HG03439 (cell line): ENCODE data around the gene RASSF7.

Experiments used
- ATAC-seq: cut with Tn5 transposase; IDR thresholded peaks from one replicate; pipeline ENCODE4 v1.9.1; 2021; ENCODE audit warnings: mild to moderate bottlenecking, moderate library complexity; ENCODE audit not compliant: unreplicated experiment

Gene RASSF7

DNA sequence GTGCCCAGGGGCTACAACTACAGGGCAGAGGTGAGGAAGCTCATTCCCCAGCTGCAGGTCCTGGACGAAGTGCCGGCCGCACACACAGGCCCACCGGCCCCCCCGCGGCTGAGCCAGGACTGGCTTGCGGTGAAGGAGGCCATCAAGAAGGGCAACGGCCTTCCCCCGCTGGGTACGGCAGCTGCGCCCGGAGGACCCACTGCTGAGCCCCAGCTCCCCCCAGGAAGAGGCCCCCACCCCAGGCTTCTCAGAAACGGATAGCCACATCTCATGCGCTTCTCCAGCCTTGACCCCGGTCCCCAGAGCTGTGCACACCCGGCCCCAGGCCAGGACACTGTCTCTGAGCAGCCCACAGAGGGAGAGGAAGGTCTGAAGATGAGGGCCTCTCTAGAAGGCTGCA is 9.6 kb upstream of the RASSF7 start:
- no peak for ATAC-seq

DNA sequence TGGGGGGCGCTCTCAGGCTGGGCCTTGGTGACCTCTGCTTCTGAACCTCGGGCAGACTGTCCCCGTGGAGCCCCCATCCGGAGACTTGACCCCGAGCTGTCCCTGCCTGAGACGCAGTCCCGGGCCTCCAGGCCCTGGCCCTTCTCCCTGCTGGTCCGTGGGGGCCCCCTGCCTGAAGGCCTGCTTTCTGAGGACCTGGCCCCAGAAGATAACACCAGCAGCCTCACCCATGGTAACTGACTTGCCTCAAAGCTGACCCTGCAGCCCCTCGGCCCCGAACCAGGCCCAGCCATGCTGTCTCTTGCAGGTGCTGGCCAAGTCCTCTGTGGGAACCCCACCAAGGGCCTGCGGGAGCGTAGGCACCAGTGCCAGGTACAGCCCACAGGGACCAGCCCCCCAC is 9.2 kb upstream of the RASSF7 start:
- no peak for ATAC-seq

DNA sequence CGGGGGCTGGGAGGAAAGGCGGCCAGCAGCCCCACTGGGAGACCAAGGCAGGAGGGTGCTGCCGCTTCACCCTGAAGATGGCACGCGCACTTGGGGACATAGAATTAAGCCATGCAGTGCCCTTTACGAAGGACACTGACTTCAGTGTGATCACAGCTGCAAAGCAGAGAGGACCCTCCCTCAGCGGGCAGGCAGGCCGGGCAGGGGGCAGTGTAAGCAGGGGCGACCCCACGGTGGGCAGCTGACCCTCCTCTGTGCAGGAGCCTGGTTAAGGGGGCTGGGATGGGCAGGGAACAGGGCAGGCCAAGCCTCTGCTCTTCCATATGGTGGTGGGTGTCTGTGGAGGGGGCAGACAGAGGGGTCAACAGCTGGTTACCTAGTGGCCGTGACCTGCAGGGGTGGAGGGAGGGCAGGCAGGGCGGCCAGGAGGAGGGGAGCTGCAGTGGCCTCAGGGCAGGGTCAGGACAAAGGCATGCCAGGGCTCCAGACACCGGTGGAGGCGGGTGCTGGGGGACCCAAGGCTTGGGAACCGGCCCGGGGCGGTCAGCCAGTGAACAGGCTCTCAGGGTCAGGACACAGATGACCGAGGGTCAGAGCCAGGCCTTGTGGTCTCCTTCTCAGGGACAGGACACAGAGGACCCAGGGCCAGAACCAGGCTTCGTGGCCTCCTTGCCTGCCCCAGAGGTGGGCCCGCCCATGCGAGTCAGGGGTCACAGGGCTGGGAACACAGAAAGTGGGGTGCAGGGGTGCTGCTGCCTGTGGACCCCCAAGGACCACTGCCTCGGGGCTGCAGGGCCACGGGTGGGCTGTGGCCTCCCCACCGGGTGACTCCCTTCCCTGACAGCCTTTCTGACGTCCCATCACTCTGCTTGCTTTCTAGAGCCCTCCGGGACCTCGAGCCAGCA is 7.4 kb upstream of the RASSF7 start:
- no peak for ATAC-seq

GRCh38 chr11:553988-554340 is 6.8 kb upstream of the RASSF7 start:
- ATAC-seq = no peak

DNA sequence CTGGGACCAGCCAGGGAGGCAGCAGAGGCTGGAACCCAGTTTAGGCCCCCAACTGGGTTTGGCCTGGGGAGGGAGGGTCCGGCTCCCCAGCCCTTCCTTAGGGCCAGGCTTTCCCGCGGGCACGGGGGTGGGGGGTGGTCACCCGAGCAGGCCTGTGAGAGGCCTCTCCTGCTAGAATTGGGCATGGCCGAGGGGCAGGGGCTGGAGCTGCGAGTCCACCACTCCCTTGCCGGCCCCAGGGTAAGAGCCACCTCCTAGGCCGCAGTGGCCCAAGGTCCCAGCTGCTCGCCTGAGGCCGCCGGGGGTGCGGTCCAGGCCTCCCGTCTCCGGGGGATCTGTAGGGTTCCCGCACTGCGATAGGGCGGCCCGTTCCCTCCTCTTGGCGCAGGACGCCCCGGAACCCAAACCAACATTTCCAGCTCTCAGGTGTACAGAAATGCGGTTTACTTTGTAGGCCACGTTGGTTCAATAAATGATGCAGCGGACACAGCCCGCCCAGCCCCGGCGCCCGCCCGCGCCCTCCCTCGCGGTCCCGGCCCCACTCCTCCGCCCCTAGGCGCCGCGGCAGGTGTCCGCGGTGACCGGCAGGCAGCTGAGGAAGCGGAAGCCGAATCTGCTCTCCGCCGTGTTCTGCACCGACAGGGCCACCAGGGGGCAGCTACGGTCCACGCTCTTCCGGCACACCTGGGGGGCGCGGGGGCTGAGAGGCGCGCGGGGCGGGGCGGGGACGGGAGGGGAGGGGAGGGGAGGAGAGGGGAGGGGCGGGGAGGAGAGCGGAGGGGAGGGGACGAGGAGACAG is 6.1 kb upstream of the RASSF7 start:
- no peak for ATAC-seq

- no peak for ATAC-seq
Observed at GRCh38 chr11:555227-555779, 5.5 kb upstream of the RASSF7 start.

- no peak for ATAC-seq
Observed at GRCh38 chr11:555780-556661, 4.7 kb upstream of the RASSF7 start.

GRCh38 chr11:556662-557256 is 4.0 kb upstream of the RASSF7 start:
- no peak for ATAC-seq

DNA sequence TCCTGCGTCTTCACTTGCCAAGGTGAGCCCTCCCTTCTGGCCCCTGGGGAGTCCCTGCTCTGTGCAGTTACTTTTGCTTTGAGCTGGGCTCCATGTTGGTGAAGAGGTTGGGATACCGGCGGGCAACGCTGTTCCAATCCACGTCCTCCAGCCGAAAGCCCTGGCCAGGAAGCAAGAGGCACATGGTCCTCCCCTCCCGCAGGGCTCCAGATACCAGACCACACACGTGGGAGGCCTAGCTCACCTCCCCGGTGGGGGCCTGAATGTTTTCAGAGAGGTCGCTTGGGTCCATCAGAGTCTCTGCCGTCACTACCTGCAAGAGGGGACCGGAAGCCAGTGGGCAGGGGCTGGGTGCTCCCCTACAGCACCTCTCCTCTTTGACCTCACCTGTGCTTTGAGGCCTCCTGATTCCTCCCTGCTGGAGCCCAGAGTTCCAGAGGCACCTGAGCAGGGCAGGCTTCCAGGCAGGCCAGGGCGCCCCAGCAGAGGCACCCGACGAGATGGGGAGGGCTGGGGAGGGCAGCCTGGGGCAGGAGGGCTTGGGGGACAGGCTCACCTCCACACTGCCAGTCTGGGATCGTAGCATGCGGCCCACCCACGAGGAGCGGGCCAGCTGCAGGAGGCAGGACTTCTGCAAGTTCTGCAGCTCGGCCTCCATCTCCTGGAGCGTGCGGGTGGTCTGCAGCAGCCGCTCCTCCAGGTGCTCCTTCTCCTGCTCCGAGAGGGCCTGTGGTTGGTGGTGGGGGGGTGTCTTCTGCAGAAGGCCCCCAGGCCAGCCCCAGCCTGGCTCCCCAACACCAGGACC is 3.2 kb upstream of the RASSF7 start:
- no peak for ATAC-seq

DNA sequence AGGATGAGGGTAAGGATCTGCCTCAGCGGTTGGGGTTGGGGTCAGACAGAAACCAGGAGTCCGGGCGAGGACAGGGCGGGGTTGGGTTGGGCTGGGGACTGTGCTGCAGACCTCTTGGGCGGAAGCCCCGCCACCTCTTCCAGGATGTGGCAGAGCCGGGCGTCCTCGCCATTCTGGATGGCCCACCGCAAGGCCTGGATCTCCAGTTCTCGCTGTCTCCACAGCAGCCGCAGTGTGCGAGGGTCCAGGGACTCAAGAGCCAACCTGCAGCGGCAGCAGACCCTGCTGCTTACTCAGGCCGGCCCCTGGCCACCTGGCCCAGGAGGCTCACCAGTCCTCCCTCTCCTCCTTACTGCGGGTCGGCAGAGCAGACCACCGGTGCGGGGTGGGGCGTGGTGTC is 2.3 kb upstream of the RASSF7 start:
- no peak for ATAC-seq

- no peak for ATAC-seq
Observed at GRCh38 chr11:559020-559620, 1.6 kb upstream of the RASSF7 start.

DNA sequence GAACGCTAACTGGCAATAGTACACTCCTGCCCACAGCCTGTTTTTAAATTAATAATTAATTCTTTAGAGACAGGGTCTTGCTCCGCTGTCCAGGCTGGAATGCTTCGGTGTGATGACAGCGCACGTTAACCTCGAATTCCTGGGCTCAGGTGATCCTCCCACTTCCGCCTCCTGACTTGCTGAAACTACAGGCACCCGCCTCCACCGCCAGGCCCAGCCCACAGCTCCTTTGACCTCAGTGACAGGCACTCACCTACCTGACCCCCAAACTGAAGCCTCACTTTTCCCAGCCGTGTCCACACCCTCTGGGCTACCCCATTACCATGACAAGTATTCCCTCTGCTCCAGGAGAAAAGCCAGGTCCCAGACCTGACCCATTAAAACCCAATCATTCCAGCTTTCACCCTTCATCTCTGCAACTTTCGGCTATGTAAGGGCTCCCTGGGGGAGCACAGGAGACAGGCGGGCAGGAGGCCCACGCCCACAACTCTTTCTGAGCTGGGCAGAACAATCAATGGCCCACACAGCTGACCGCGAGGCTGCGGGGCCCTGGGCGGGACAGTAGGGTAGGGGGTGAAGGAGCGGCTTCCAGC is 962 bp upstream of the RASSF7 start:
- ATAC-seq = no peak

DNA sequence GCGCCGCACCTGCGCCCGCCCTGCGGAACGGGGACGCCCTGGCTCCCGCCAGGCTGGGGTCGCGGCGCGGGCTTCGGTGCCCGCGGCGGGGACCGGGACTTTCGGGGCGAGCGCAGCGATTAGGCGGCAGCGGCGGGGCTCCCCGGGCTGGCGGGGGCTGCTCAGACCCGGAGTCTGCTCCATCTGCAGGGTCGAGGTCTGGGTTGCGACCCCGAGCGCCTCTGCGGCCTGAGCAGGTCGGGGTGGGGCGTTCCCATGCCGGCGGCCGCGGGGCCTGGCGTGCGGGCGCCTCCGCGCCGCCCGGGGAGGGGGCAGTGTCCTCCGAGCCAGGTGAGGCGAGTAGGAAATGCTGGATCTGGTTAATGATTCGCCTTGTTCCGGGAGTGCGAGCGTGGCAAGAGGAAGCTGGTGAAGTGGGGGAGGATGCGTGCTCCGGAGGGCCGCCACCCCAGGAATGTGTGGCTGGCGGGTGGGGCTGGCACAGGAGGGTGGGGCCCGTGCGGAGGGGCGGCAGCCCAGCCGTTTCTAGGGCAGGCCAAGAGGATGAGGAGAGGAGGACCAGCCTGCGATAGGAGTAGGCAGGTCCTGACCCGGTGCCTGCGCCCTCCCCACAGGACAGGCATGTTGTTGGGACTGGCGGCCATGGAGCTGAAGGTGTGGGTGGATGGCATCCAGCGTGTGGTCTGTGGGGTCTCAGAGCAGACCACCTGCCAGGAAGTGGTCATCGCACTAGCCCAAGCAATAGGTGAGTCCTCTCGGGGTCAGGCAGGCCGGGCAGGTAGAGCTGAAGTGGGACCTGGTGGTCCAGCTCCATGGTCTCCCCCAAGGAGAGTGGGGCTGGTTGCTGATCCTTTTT is 606 bp downstream of the RASSF7 start:
- peak; percentile 4 for ATAC-seq

DNA sequence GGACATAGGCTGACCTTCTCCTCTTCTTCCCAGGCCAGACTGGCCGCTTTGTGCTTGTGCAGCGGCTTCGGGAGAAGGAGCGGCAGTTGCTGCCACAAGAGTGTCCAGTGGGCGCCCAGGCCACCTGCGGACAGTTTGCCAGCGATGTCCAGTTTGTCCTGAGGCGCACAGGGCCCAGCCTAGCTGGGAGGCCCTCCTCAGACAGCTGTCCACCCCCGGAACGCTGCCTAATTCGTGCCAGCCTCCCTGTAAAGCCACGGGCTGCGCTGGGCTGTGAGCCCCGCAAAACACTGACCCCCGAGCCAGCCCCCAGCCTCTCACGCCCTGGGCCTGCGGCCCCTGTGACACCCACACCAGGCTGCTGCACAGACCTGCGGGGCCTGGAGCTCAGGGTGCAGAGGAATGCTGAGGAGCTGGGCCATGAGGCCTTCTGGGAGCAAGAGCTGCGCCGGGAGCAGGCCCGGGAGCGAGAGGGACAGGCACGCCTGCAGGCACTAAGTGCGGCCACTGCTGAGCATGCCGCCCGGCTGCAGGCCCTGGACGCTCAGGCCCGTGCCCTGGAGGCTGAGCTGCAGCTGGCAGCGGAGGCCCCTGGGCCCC is 1.4 kb downstream of the RASSF7 start:
- no peak for ATAC-seq

- ATAC-seq = no peak
Observed at GRCh38 chr11:563066-563811, 2.5 kb downstream of the RASSF7 start.

DNA sequence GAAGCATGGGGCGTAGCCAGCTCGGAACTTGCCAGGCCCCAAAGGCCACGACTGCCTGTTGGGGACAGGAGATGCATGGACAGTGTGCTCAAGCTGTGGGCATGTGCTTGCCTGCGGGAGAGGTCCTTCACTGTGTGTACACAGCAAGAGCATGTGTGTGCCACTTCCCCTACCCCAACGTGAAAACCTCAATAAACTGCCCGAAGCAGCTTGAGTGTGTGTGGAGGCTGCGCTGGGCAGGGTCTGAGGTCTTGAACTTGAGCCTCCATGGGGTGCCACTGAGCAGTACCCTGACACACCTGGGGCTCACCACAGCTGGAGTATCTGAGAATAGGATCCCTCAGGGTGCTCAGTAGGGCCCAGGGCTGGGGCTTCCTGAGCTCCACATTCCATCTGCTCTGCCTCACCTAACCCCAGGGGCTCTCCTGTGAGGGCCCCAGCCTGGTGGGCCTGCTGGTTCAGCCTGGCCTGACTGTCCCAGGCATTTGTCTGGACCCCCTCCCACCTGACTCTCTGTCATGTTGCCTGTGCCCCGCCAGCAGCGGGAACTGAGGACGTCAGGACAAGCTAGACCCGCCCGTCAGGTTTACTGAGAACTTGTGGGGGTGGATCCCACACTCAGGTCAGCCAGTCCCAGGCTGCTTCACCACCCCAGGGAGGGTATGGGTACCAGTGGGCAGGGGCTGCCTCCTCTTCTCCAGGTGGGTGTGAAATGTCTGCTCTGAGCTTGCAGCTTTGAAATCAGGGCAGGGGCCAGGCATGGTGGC is 3.2 kb downstream of the RASSF7 start:
- ATAC-seq = no peak
